Stimulated activated CD8-positive, alpha-beta memory T cell treated with anti-CD3 and anti-CD28 coated beads, Interleukin-12 subunit alpha, Interleukin-12 subunit beta, amount 100 ng/mL, for 4 hours (primary cell): Measurements from ENCODE around the gene KEL.

ENCODE experiments used
- DNase-seq: peaks from one replicate; pipeline ENCODE4 v3.0.0-alpha.2; 2020; ENCODE audit warnings: low read depth

KEL gene

DNA sequence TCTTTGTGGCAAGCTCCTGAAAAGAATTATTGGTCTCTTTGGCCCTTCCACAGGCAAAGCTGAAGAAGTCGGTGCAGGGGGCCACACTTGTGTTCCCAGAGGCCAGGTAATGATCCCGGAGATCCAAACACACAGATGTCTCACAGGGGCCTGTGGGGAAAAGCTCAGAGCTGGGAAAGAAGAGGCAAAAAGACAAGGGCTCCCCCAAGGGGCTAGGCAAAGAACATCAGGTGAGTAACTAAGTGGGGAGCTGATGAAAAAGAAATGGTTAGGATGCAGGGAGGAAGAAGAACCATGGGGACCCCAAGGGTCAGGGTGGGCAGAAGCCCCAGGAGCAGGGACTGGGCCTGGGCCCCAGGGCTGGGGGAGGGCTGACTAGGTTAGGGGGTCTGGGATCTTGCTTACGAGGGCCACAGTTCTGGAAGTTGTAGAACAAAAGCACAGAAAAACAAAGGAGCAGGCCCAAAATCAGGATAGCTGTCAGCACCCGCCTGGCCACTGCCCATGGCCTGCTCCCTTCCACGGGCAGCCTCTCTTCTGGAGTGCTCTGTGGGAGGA is 1.1 kb downstream of the KEL start:
- DNase-seq = no peak

DNA sequence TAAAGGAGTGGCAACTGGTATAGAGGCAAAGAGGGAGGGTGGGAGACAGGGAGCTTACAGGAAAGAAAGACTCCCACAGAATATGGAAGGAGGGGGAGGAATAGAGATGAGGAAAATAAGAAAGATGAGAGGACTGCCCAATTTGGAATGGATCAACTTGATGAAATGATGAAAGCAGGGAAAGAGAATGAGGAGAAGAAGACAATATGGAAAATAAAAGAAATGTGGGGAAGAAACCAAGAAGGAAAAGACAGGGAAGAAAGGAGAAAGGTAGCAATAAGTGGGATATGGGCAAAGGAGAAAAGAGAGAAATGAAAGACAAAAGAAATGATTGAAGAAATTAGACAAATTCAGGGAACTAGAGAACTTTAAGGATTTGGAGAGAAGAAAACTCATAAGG is 3.0 kb downstream of the KEL start:
- DNase-seq = no peak

DNA sequence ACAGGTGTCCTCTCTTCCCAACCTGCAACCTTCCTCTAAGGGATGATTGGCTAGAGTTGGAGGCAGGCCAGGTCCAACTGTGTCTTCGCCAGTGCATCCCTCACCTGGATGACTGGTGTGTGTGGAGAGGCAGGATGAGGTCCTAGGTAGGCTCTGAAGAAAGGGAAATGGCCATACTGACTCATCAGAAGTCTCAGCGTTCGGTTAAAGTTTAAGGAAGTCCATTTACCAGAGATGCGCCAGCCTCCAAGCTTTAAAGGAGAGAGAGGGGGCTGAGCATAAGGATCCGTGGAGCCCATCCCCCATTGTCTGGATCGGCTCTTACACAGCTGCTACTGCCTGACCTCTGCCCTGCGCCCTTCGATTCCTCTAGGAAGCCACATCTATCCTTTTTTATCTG is 4.4 kb downstream of the KEL start:
- DNase-seq = no peak

DNA sequence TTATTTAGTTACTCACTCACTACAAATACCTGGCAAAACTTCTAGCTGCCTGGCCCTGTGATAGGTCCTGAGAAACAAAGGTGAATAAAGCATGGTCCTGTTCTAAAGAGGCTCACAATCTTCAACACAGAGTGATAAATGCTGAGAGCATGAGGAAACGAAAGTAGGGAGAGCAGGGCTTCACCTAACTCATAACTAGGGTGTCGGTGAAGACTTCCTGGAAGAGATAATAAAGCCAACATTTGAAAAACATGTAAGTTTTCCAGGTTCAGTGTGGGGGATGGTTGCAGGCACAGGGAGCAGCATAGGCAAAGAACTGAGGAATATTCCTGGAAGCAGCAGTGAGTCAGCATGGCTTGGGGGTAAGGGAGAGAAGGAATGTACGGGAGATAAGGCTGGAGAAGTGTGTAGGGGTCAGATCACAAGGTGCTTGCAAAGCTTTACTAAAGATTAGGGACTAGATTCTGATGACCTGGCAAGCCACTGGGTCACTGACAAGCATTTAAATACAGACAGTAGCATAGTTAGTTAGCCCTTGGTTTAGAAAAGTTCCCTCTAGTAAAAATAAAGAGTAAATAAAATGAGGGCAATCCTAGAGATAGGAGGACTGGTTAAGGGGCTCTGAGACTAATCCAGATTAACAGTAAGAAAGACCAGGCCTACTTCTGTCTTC is 5.1 kb downstream of the KEL start:
- DNase-seq = no peak

DNA sequence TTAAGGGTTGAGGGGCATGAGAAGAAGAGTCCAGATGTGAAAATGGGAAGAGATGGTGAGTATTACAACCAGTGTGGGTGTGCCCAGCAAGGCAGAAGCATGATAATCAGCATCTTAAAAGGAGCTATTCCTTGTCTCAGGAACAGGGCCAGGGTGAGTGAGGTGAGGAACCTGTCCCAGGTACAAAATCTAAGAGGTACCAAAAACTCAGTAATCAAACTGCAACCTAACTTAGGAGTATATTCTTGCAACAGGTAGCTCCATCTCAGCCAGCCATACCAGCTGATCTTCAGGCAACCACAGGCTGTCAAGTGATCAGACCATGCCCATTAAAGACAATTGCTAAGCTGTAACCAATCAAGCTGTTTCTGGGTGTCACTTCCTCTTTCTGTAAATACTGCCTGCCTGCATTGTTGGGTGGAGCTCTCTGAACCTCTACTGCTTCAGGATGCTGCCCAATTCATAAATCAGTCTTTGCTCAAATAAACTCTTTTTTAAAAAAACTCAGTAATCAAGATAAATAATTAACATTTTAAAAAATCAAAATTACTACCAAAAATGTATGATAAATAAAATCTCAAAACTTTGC is 7.4 kb downstream of the KEL start:
- DNase-seq = no peak

DNA sequence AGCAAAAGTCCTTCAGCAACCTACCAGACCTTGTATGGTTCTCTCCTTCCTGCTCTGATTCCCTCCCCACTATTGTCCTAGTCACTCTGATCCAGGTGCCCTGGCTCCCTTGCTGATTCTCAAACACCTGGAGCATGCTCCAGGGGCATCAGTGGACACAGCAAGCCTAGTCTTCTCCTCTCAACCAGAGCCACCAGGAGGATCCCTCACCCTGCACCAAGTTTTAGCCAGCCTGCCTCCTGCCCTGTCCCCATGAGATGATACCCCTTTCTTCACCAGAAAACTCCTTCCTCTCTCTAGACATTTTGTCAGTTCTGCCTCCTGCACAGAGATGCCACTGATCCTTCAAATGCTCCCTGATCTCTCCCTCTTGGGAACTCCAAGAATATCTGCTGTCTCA is 11.9 kb downstream of the KEL start:
- DNase-seq = no peak

DNA sequence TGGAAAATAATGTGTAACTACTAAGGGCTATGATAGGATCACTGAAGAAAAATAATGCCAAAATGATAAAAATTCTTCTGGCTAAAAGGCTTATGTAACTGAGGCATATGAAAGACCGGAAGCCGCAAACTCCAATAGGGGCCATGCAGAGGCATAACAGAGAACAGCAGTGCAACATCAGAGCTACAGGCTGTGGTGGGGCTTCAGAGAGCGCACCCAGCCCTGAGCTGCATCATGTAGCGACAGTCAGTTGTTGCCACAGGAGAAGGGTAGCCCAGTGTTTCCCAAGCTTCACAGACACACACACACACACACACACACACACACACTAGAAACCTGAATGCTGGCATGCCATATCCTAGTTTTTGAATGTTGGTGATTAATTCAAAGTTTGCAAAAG is 13.6 kb downstream of the KEL start:
- no peak for DNase-seq

- no peak for DNase-seq
Observed at GRCh38 chr7:142945001-142945400, 17.2 kb downstream of the KEL start.

DNA sequence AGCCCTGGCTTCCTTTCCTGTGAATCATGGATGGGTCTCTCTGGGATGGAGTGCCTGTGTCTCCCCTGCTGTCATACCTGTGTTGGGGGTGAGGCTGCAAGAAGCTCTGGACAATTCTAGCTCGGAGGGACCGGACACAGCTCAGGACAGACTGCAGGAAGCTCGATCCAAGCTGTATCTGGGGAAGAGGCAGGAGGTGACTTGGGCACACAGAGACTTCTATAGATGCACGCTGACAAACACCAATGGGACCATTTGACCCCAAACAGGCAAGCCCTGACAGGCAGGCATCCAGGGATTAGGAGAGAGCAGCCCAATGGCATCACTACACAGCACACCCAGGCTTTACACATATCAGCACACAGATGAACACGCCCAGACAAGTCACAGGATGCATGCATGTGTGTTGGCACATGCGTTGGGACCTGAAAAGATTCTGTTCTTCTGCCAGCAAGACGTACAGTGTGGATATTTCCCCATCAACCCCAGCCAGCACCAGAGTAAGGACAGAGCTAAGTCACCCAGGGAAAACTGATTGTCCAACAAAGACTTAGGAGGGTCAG is 18.4 kb downstream of the KEL start:
- no peak for DNase-seq

DNA sequence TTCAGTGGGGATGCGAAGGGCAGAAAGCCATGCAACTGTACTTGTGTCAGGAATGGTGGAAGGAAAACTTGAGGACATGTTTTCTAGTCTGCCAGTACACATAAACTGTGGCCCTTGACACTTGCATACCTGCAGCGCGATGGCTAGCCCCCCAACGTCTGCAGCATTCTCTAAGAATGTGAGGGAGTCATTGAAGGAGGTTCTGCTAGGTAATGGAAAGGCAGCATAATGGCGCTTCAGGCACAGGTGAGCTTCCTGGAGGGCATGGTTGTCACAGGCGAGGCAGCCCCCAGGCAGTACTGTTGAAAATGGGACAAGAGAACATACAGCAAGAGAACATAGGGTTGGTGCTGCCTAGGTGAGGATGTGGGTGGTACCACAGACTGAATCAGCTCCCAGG is 19.4 kb downstream of the KEL start:
- DNase-seq = no peak

DNA sequence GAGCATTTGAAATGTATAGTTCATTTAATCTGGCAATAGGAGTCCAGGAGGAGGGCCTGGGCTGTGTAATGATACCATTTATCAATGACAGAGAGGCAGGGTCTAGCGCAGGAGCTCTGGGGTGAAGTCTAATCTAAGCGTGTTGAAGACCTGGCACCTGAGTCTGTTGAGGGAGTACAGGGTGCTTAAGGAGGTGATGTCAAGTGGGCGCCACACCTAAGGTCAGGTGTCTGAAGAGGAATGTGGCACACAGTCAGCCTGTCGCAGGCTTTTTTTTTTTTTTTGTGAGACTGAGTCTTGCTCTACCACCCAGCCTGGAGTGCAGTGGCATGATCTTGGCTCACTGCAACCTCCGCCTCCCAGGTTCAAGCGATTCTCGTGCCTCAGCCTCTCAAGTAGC is 20.6 kb downstream of the KEL start:
- no peak for DNase-seq

DNA sequence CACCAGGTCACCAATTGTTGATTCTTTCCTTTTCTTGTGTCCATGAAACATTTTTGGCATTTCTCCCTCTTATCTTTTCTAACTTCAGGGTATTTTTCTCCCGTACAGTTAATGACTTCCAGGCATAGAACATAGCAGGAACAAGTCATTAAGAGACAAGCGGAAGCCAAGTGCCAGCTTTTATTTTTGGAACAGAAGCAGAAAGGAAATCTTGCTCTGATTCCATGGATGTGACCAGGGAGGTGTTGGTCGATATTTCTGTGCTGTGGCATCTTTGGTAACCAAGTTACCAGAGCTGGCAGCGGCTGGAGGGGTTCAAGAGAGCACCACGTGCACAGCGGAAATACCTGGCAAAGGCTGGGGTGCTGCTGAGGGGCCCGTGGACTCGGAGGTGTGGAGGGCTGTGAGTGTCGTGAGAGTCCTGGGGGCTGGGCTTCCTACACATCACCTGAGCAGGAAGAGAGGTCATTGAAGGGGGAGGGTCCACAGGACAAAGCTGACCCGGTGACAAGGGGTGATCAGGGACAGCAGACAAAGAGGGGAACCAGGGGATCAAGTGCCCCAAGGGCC is 21.1 kb downstream of the KEL start:
- no peak for DNase-seq

- no peak for DNase-seq
Observed at GRCh38 chr7:142939226-142939910, 22.8 kb downstream of the KEL start, which contains the start of gene LLCFC1. Gene LLCFC1 (plus strand): TSS chr7:142939484. CDS start chr7:142939622, 138 bp downstream.

DNA sequence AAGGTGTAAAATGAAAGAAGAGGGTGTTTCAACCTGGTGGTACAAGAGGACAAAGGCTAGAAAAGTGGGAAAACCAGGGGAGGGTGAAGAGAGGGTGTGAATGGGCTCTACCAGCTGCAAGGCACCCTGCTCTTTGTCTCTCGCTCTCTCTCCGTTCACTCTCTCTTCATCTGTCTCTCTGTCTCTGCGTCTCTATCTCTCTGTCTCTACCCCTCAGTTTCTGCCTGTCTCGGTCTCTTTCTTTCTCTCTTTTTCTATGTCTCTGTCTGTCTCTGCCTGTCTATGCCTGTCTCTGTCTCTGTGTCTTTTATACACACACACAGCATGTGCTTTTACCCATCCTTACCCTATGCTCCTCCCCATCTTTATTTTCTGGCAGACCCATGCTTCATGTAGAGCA is 23.6 kb downstream of the KEL start:
- no peak for DNase-seq

GRCh38 chr7:142935941-142936565 is 26.1 kb downstream of the KEL start:
- no peak for DNase-seq

- DNase-seq = no peak
Observed at GRCh38 chr7:142934056-142934455, 28.1 kb downstream of the KEL start.

DNA sequence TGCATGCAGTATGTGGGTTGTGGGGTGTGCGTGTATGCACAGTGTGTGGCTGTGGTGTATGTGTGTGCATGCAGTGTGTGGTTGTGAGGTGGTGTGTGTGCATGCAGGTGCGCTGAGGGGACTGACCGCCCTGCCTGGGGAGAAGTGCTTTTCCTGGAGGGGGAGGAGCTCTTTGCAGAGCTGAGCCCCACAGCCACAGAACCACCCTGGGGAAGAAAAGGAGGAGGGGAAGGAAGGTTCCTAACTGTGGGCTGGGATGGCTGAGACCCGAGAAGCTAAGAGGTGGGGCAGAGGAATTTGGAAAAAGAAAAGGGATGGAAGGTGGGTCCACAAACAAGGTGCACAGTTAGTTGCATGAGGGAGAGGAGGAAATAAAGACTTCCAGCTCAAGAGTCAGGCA is 28.5 kb downstream of the KEL start, which contains the start of gene TRPV5:
TRPV5 (minus strand) TSS at position 123 of the 400 bp plus-strand sequence. CDS start 287 bp downstream, outside the sequence.
- no peak for DNase-seq

DNA sequence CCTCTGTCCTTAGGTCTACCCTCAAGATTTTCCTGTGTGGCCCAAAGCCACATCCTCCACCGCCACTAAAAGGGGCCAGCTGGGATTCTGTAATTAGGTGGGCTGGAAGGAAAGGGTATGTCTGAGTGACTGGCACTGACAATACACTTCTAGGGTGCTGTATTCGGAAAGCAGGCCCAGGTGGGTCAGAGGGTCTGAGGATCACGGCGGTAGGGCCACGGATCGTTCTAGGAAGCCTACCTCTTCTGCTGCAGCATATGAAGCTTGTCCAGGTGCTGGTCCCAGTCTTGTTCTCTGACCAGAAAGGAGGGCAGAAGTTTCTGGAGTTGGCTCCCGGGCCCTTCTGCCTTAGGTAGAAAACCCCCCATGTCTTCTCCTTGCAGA is 29.1 kb downstream of the KEL start:
- DNase-seq = no peak

DNA sequence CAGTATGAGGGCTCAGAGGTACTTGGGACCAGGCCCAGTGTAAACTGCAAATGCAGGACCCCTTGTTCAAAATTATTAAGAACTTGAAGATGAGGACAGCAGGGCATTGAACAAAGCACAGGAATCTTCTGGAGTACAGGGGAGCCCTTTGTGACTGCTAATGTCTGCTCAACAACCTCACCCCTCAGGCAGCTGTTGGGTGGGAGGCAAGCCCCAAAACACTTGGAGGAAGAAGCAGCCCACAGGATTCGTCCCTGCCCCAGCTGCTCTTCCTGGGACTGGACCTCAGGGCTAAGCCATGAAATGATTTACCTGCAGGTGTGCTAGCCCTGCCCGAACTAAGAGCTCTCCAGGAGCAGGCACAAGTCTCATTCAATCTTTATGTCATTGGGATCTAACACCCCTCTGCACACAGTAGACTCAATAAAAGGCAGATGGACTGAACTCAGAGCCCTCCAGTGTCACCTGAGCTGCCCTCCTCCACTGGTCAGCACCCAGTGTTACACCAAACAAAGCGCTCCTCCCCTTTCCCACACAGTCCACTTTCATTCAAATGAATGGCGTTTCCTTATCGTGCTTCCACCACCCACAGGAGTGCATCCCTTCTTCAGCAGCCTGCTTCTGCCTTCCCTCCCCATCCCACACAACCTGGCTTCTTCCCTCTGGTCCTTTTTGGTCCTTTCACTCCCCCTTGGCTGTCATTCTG is 29.6 kb downstream of the KEL start:
- no peak for DNase-seq

DNA sequence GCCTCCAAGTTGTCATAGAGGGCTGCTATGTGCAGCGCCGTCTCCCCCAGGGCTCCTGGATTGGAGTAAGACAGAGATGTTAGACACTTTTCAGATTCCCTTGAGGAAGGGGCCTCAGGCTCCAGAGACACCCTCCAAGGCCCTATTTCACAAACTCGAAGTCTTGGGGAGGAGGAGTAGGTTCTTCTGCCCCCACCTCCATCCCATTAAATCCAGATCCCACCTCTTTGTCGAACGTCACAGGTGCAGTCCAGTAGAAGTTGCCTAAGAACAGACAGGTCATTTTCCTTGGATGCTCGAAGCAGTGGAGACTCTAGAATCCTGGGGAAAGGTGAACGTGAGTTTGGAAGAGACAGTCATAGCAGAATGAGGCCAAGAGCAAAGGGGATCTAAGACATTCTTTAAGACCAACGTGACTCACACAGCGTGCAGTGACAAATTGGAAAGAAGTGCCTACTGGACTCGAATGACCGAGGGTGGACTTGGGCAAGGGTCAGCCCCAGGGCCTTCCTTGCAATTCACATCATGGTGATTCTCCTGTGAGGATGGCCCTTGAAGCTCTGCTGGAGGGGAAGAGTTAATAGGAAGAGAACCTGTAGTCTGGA is 31.9 kb downstream of the KEL start:
- DNase-seq = no peak

DNA sequence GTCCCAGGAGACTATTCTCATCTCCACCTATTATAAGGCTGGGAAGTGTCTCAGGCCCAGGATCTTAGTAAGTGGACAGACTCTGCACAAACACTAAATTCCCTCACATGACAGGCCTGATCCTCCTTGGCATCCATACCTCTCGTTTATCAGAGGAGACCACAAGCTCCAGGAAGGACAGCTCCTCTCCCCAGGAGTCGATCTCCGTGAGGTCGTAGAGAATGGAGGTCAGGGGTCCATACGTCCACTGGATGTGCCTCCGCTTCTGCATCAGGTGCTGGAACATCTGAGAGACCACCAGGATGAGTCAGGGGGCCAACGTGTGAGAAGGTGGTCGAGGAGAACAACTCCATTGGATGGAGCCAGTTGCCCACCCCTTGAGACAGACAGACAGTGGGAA is 34.2 kb downstream of the KEL start:
- DNase-seq = no peak
